H1 (cell line): ENCODE measurements around the gene FAM177B. TPM values are rescaled to one million over a fixed set of nuclear protein-coding genes. Genes with fewer than 3 reads are reported as not detected.

ENCODE experiments used
- CTCF ChIA-PET: fragments of 300-600 bp; sonication (Branson Sonifier 250); formaldehyde crosslinking; loops from one replicate; lab custom pipeline; 2021; ENCODE audit not compliant: partially characterized antibody; lab: Charles Lee
- POLR2A ChIA-PET: fragments of 300-600 bp; sonication (Branson Sonifier 250); formaldehyde crosslinking; loops from one replicate; lab custom pipeline; 2021; ENCODE audit warnings: inconsistent platforms; ENCODE audit not compliant: partially characterized antibody; lab: Charles Lee
- DNase-seq, 2 experiments: peaks; one replicate each; pipeline versions ENCODE4 v3.0.0 to v3.0.0-alpha.2; 2010 to 2022; ENCODE audit warnings: low spot score in 2 of 2, low read depth in 1 of 2, mixed read lengths in 1 of 2
- FAIRE-seq: peaks from 2 replicates; lab custom pipeline; 2011; peaks lifted over from hg19 to GRCh38; lab: Jason Lieb, UNC
- H2AFZ ChIP-seq: 2 replicates; pipeline ENCODE4 v1.8.1; 2012; ENCODE audit warnings: low read length, inconsistent platforms
- H2AK5ac ChIP-seq: 2 replicates; pipeline ENCODE4 v1.6.1; 2013; ENCODE audit warnings: low read depth, low read length
- H2BK120ac ChIP-seq: replicated peaks from 2 replicates; pipeline ENCODE3; 2013; ENCODE audit warnings: low read depth, low read length, inconsistent platforms
- H2BK12ac ChIP-seq: 2 replicates; pipeline ENCODE4 v1.6.1; 2013; ENCODE audit warnings: low read depth, low read length
- H2BK15ac ChIP-seq: 2 replicates; pipeline ENCODE4 v1.6.1; 2013; ENCODE audit warnings: low read length
- H2BK20ac ChIP-seq: 2 replicates; pipeline ENCODE4 v1.6.1; 2013; ENCODE audit warnings: low read length
- H2BK5ac ChIP-seq: 2 replicates; pipeline ENCODE4 v1.6.1; 2013; ENCODE audit warnings: low read depth, low read length
- H3K14ac ChIP-seq: 2 replicates; pipeline ENCODE4 v1.6.1; 2013; ENCODE audit warnings: inconsistent platforms; ENCODE audit not compliant: insufficient read length
- H3K18ac ChIP-seq: 2 replicates; pipeline ENCODE4 v1.6.1; 2013; ENCODE audit warnings: low read length; ENCODE audit errors: extremely low read depth
- H3K23ac ChIP-seq: 2 replicates; pipeline ENCODE4 v1.6.1; 2013; ENCODE audit warnings: inconsistent platforms; ENCODE audit not compliant: insufficient read length
- H3K23me2 ChIP-seq: 2 replicates; pipeline ENCODE4 v1.6.1; 2013; ENCODE audit warnings: low read depth, low read length
- H3K27ac ChIP-seq: 2 replicates; pipeline ENCODE4 v1.6.1; 2011; ENCODE audit warnings: low read depth, low read length, inconsistent platforms
- H3K27me3 ChIP-seq, 4 experiments: replicated peaks in 1 of 4; 1 replicate in 1 of 4; 2 replicates in 3 of 4; pipeline versions ENCODE4 v1.6.1 to v1.8.1; 2011 to 2013; ENCODE audit warnings: low read length in 3 of 4, mild to moderate bottlenecking in 3 of 4, inconsistent platforms in 2 of 4, mixed read lengths in 2 of 4, moderate library complexity in 1 of 4; ENCODE audit not compliant: control insufficient read depth in 3 of 4, insufficient read depth in 3 of 4; ENCODE audit errors: extremely low read depth in 1 of 4
- H3K36me3 ChIP-seq, 4 experiments: 2 replicates each; pipeline versions ENCODE4 v1.6.1 to v1.8.1; 2011 to 2013; ENCODE audit warnings: mild to moderate bottlenecking in 4 of 4, low read length in 3 of 4, moderate library complexity in 2 of 4, control low read depth in 1 of 4, inconsistent platforms in 1 of 4; ENCODE audit not compliant: insufficient read depth in 4 of 4, control insufficient read depth in 2 of 4
- H3K4ac ChIP-seq: replicated peaks from 2 replicates; pipeline ENCODE3; 2013; ENCODE audit warnings: low read length, low read depth, mixed read lengths, inconsistent platforms; ENCODE audit not compliant: insufficient read length
- H3K4me1 ChIP-seq, 4 experiments: replicated peaks in 1 of 4; 1 replicate in 1 of 4; 2 replicates in 3 of 4; pipeline versions ENCODE4 v1.6.1 to v1.8.1; 2011 to 2013; ENCODE audit warnings: low read length in 3 of 4, inconsistent platforms in 2 of 4, mixed read lengths in 1 of 4; ENCODE audit not compliant: insufficient read depth in 4 of 4, control insufficient read depth in 3 of 4
- H3K4me2 ChIP-seq, 2 experiments: 2 replicates each; pipeline versions ENCODE4 v1.6.1 to v1.8.1; 2011 to 2013; ENCODE audit warnings: low read depth in 2 of 2, low read length in 2 of 2, control low read depth in 1 of 2, inconsistent platforms in 1 of 2, mild to moderate bottlenecking in 1 of 2; ENCODE audit not compliant: insufficient read depth in 1 of 2
- H3K4me3 ChIP-seq, 4 experiments: fragments of 200-600, 300-600 bp in 1 of 4; sonication (generic), shearing (Covaris generic), sonication (Bioruptor Twin) in 1 of 4; 2 replicates each; pipeline versions ENCODE4 v1.5.1 to v1.8.1; 2011 to 2016; ENCODE audit warnings: low read length in 4 of 4, low read depth in 3 of 4, control low read depth in 2 of 4, inconsistent platforms in 2 of 4, mild to moderate bottlenecking in 2 of 4, mixed read lengths in 1 of 4, moderate library complexity in 1 of 4; ENCODE audit not compliant: insufficient read depth in 2 of 4; ENCODE audit errors: extremely low read depth in 1 of 4
- H3K56ac ChIP-seq: replicated peaks from 2 replicates; pipeline ENCODE3; 2013; ENCODE audit warnings: low read depth, mild to moderate bottlenecking, mixed read lengths, low read length, inconsistent platforms; ENCODE audit not compliant: insufficient read length
- H3K79me1 ChIP-seq: 2 replicates; pipeline ENCODE4 v1.6.1; 2013; ENCODE audit warnings: low read depth, low read length, control low read depth
- H3K79me2 ChIP-seq, 2 experiments: 2 replicates each; pipeline versions ENCODE4 v1.6.1 to v1.8.1; 2012 to 2013; ENCODE audit warnings: low read length in 2 of 2, mild to moderate bottlenecking in 2 of 2, inconsistent platforms in 1 of 2; ENCODE audit not compliant: insufficient read depth in 2 of 2, control insufficient read depth in 1 of 2
- H3K9ac ChIP-seq, 4 experiments: replicated peaks in 1 of 4; 1 replicate in 1 of 4; 2 replicates in 3 of 4; pipeline versions ENCODE4 v1.6.1 to v1.8.1; 2011 to 2013; ENCODE audit warnings: low read depth in 3 of 4, low read length in 3 of 4, control low read depth in 2 of 4, mild to moderate bottlenecking in 2 of 4, moderate library complexity in 2 of 4, inconsistent platforms in 1 of 4; ENCODE audit errors: extremely low read depth in 1 of 4
- H3K9me3 ChIP-seq, 2 experiments: 2 replicates each; pipeline versions ENCODE4 v1.6.1 to v1.8.1; 2012 to 2013; ENCODE audit warnings: mild to moderate bottlenecking in 2 of 2, moderate library complexity in 2 of 2, control low read depth in 1 of 2, inconsistent platforms in 1 of 2, low read depth in 1 of 2, low read length in 1 of 2, mixed read lengths in 1 of 2; ENCODE audit not compliant: insufficient read depth in 2 of 2
- H4K20me1 ChIP-seq, 2 experiments: replicated peaks in 1 of 2; 2 replicates each; pipeline versions ENCODE3 to v1.8.1; 2011 to 2013; ENCODE audit warnings: inconsistent platforms in 2 of 2, low read length in 2 of 2, mild to moderate bottlenecking in 1 of 2; ENCODE audit not compliant: insufficient read depth in 2 of 2, control insufficient read depth in 1 of 2
- H4K5ac ChIP-seq: 2 replicates; pipeline ENCODE4 v1.6.1; 2013; ENCODE audit warnings: low read length, low read depth, mixed read lengths, inconsistent platforms; ENCODE audit not compliant: insufficient read length
- H4K8ac ChIP-seq: 2 replicates; pipeline ENCODE4 v1.8.0; 2013; ENCODE audit warnings: mild to moderate bottlenecking, moderate library complexity, low read length, inconsistent platforms; ENCODE audit not compliant: insufficient read depth; ENCODE audit errors: extremely low read depth
- H4K91ac ChIP-seq: replicated peaks from 2 replicates; pipeline ENCODE3; 2013; ENCODE audit warnings: low read length, mixed read lengths, inconsistent platforms; ENCODE audit not compliant: insufficient read length
- CEBPB ChIP-seq: IDR thresholded peaks from 2 replicates; pipeline ENCODE4 v1.6.1; 2012; ENCODE audit warnings: low read depth, low read length
- EGR1 ChIP-seq: IDR thresholded peaks from 2 replicates; pipeline ENCODE4 v1.6.1; 2011; ENCODE audit warnings: low read depth, low read length, borderline replicate concordance
- KDM1A ChIP-seq: fragments of 200-600, 300-600 bp; sonication (generic); IDR thresholded peaks from 2 replicates; pipeline ENCODE4 v1.7.1; 2016; ENCODE audit warnings: mild to moderate bottlenecking, low read length, borderline replicate concordance
- SP2 ChIP-seq: IDR thresholded peaks from 2 replicates; pipeline ENCODE4 v1.6.1; 2012; ENCODE audit warnings: mild to moderate bottlenecking, low read length, inconsistent platforms
- WGBS, 2 experiments: shearing (Covaris generic) in 1 of 2; methylation state at CpG; one replicate each; pipeline versions ENCODE4 v1.1.6 to v1.1.7; 2013 to 2015; ENCODE audit warnings: low lambda C conversion rate in 2 of 2, mixed read lengths in 2 of 2, inconsistent platforms in 1 of 2, low coverage in 1 of 2, missing lambda C conversion rate in 1 of 2; ENCODE audit not compliant: insufficient replicate concordance in 2 of 2, insufficient coverage in 1 of 2, insufficient read length in 1 of 2; ENCODE audit errors: extremely low coverage in 1 of 2, missing lambda C conversion rate in 1 of 2; 5-methylcytosine and 5-hydroxymethylcytosine counted together
- polyA plus RNA-seq, 7 experiments: library from polyadenylated mRNA; depleted of rRNA in 3 of 7; stranded (reverse) in 5 of 7; unstranded in 2 of 7; fragments of >200 nt in 5 of 7; fragments of 200-250 nt in 2 of 7; gene quantifications; 1 replicate in 5 of 7; 2 replicates in 1 of 7; 4 replicates in 1 of 7; pipeline versions ENCODE4 v1.2.1 to v1.2.3, GENCODE V29; 2011 to 2013; ENCODE audit warnings: missing spikeins in 2 of 7, mixed read lengths in 2 of 7
- total RNA-seq: library from RNA; stranded (reverse); fragmentation: NEBNext Ultra II Directional; extraction: Animal tissue kit (Norgen Biotek cat#: 25700); gene quantifications from 2 replicates; pipeline ENCODE4 v1.2.1, GENCODE V29; 2021

FAM177B gene
- total and polyA plus RNA-seq, 2 of the 8 experiments (the other 6 are each of a cell fraction or from before 2014, with no cell fraction given) = 0.06 TPM; not detected in 1

GRCh38 chr1:222785529-222785928 is 48.5 kb downstream of the FAM177B start:
- Histone ChIP-seq H3K27me3 (peaks cover 0 to 1% (median 0%) of the 10 kb centered on the region in 4 experiments; a peak in 1 of 7 replicates), H2BK5ac (no peak overlapping the region), H4K5ac (no peak overlapping the region), H2BK120ac (no peak overlapping the region), H4K8ac (no peak overlapping the region), H3K23ac (no peak overlapping the region), H3K9me3 (no peaks in the 10 kb centered on the region), H3K4me3 (no peak overlapping the region), H3K79me2 (no peaks in the 10 kb centered on the region), H2AFZ (no peak overlapping the region), H3K56ac (no peak overlapping the region), H3K23me2 (no peaks in the 10 kb centered on the region), H2BK20ac (no peak overlapping the region), H4K91ac (no peak overlapping the region), H2BK15ac (no peak overlapping the region), H3K79me1 (no peaks in the 10 kb centered on the region), H2BK12ac (no peak overlapping the region), H3K4me1 (no peaks in the 10 kb centered on the region), H4K20me1 (no peaks in the 10 kb centered on the region), H3K4me2 (no peak overlapping the region), H3K4ac (no peak overlapping the region), H3K36me3 (no peaks in the 10 kb centered on the region), H2AK5ac (no peak overlapping the region), H3K9ac (no peak overlapping the region), H3K14ac (no peak overlapping the region), H3K18ac (no peak overlapping the region), H3K27ac (no peak overlapping the region)
- 93% methylated on average over 2 of the region's 2 CpGs; no CpG with 5 or more reads in 1 of the 2 experiments for WGBS, 2 experiments
- FAIRE-seq (no peak), DNase-seq (no peak)
- no peak for TF ChIP-seq CEBPB
- no peak for TF ChIP-seq EGR1
- TF ChIP-seq KDM1A = no peak
- no peak for TF ChIP-seq SP2
- POLR2A ChIA-PET = no interaction called here
- CTCF ChIA-PET = interaction anchor here (1.1 to 4.6 kb wide), 4 partner anchors 10 to 304 kb away, joined by 3 to 22 read pairs (median 6); no protein-coding TSS in a partner anchor
